ENCODE data around the gene FPR2. TPM values are rescaled to one million over a fixed set of nuclear protein-coding genes. Genes with fewer than 3 reads are reported as not detected.

FPR2 gene
- total and polyA plus RNA-seq, 8 donors = 0.48 to 2.9 (median 1.3) TPM; not detected in 2

- no peak overlapping the region for H3K4me3 ChIP-seq
- peaks cover 0 to 11% (median 3%) of the 10 kb centered on the region in 4 donors for H3K9me3 ChIP-seq
- H3K4me1 ChIP-seq = peaks cover 0 to 7% (median 0%) of the 10 kb centered on the region in 4 donors
- peaks cover 0 to 3% (median 0%) of the 10 kb centered on the region in 4 donors for H3K36me3 ChIP-seq
- no peak overlapping the region for H3K27ac ChIP-seq
- no peaks in the 10 kb centered on the region for H3K27me3 ChIP-seq
- intact Hi-C loops (cut with DNase I; ENCODE audit: low total_unique reads) = no loop called here
- peak in 1 of 2 donors; percentile 19 for DNase-seq
- TF ChIP-seq POLR2AphosphoS5 (IDR thresholded peaks at IDR 0.05) (no peak), EP300 (IDR thresholded peaks at IDR 0.05) (no peak), POLR2A (IDR thresholded peaks at IDR 0.05) (no peak)
- TF ChIP-seq, protein P1, sequence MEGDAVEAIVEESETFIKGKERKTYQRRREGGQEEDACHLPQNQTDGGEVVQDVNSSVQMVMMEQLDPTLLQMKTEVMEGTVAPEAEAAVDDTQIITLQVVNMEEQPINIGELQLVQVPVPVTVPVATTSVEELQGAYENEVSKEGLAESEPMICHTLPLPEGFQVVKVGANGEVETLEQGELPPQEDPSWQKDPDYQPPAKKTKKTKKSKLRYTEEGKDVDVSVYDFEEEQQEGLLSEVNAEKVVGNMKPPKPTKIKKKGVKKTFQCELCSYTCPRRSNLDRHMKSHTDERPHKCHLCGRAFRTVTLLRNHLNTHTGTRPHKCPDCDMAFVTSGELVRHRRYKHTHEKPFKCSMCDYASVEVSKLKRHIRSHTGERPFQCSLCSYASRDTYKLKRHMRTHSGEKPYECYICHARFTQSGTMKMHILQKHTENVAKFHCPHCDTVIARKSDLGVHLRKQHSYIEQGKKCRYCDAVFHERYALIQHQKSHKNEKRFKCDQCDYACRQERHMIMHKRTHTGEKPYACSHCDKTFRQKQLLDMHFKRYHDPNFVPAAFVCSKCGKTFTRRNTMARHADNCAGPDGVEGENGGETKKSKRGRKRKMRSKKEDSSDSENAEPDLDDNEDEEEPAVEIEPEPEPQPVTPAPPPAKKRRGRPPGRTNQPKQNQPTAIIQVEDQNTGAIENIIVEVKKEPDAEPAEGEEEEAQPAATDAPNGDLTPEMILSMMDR (IDR thresholded peaks at IDR 0.05) = no peak
- 33 to 50% (median 40%) methylated on average over 6 of the region's 6 CpGs for WGBS, 5 donors
These were observed 46.2 kb downstream of the FPR2 start for GRCh38 chr19:51807111-51807701.

DNA sequence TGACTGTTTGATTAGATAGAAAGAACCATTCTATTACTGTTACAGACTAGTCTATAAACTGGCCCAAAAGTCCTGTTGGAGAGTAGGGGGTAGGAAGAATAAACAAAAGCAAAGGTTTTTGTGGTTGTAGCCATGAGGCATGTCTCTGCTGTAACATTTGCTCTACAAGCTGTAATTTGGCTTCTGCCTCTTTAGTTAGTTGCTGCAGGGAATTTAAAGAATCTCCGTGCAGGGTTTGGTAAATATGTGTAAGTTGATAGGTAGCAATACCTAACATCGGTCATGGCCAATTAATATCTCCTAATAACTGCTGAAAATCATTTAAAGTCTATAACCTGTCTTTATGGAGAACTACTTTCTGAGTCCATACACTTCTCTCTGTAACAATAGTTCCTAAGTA is 46.9 kb downstream of the FPR2 start:
- no peak for DNase-seq
- intact Hi-C loops (cut with DNase I; ENCODE audit: low total_unique reads) = no loop called here
- no peak overlapping the region for H3K27ac ChIP-seq
- H3K36me3 ChIP-seq = peaks cover 0 to 3% (median 0%) of the 10 kb centered on the region in 4 donors
- H3K9me3 ChIP-seq = peaks cover 0 to 11% (median 5%) of the 10 kb centered on the region in 4 donors
- H3K4me1 ChIP-seq = peaks cover 0 to 7% (median 0%) of the 10 kb centered on the region in 4 donors
- no peaks in the 10 kb centered on the region for H3K27me3 ChIP-seq
- no peak overlapping the region for H3K4me3 ChIP-seq
- 40 to 62% (median 61%) methylated on average over 2 of the region's 2 CpGs for WGBS, 5 donors
- no peak for TF ChIP-seq POLR2AphosphoS5 (IDR thresholded peaks at IDR 0.05)
- no peak for TF ChIP-seq POLR2A (IDR thresholded peaks at IDR 0.05)

GRCh38 chr19:51808333-51808986 is 47.5 kb downstream of the FPR2 start:
- no peak for DNase-seq
- 75 to 83% (median 78%) methylated on average over 8 of the region's 8 CpGs for WGBS, 5 donors
- peaks cover 0 to 16% (median 9%) of the 10 kb centered on the region in 4 donors for H3K9me3 ChIP-seq
- intact Hi-C loops (cut with DNase I; ENCODE audit: low total_unique reads) = no loop called here
- H3K27me3 ChIP-seq = no peaks in the 10 kb centered on the region
- H3K4me3 ChIP-seq = no peak overlapping the region
- peaks cover 0 to 7% (median 0%) of the 10 kb centered on the region in 4 donors for H3K4me1 ChIP-seq
- TF ChIP-seq, protein P1 (IDR thresholded peaks at IDR 0.05) = no peak
- no peak for TF ChIP-seq POLR2AphosphoS5 (IDR thresholded peaks at IDR 0.05)
- no peak for TF ChIP-seq POLR2A (IDR thresholded peaks at IDR 0.05)
- no peak for TF ChIP-seq EP300 (IDR thresholded peaks at IDR 0.05)
- peaks cover 0 to 3% (median 0%) of the 10 kb centered on the region in 4 donors for H3K36me3 ChIP-seq
- H3K27ac ChIP-seq = no peak overlapping the region

GRCh38 chr19:51809787-51810186 is 48.8 kb downstream of the FPR2 start:
- H3K27ac ChIP-seq = no peak overlapping the region
- peaks cover 0 to 28% (median 22%) of the 10 kb centered on the region in 4 donors for H3K9me3 ChIP-seq
- peaks cover 0 to 7% (median 0%) of the 10 kb centered on the region in 4 donors for H3K4me1 ChIP-seq
- intact Hi-C loops (cut with DNase I; ENCODE audit: low total_unique reads) = no loop called here
- H3K36me3 ChIP-seq = peaks cover 0 to 3% (median 0%) of the 10 kb centered on the region in 4 donors
- no peak for DNase-seq
- H3K27me3 ChIP-seq = no peaks in the 10 kb centered on the region
- no peak overlapping the region for H3K4me3 ChIP-seq
- WGBS, 5 donors = 54 to 81% (median 62%) methylated on average over 4 of the region's 4 CpGs
- TF ChIP-seq, protein P1 (IDR thresholded peaks at IDR 0.05) = no peak
- TF ChIP-seq POLR2AphosphoS5 (IDR thresholded peaks at IDR 0.05) (no peak), EP300 (IDR thresholded peaks at IDR 0.05) (no peak), POLR2A (IDR thresholded peaks at IDR 0.05) (no peak)

Measured in stomach (tissue), 9 donors.